ENCODE data around the gene MYO15B. TPM values are rescaled to one million over a fixed set of nuclear protein-coding genes. Genes with fewer than 3 reads are reported as not detected.

Gene MYO15B
- total RNA-seq, 1 experiment from 2014 or later = 30.3 TPM

- no peaks in the 10 kb centered on the region for H3K36me3 ChIP-seq (ENCODE audit: control insufficient read depth in 1 of 2, insufficient read depth in 2 of 2, low read length in 2 of 2)
- no peak overlapping the region for H2AFZ ChIP-seq (ENCODE audit: low read depth, low read length, poor library complexity, severe bottlenecking)
- TF ChIP-seq MAX (IDR thresholded peaks at IDR 0.05) (no peak), RAD21 (IDR thresholded peaks at IDR 0.05; ENCODE audit: low read depth) (peak; percentile 44)
- H3K27me3 ChIP-seq (ENCODE audit: insufficient read depth, low read length) = no peaks in the 10 kb centered on the region
- intact Hi-C loops (cut with micrococcal nuclease) = no loop called here
- POLR2A ChIA-PET = no interaction called here
- RAD21 ChIA-PET (ENCODE audit: low non-redundant PET in 1 of 2, low total read pairs in 2 of 2, uncharacterized antibody in 2 of 2, unreplicated experiment in 2 of 2) = no interaction called here
- peak; percentile 39 for ATAC-seq
- CTCF ChIA-PET = interaction anchor here (1.4 kb wide), 1 partner anchor 38 kb away, joined by 3 read pairs; no protein-coding TSS in a partner anchor
- H3K9ac ChIP-seq (ENCODE audit: low read length) = no peak overlapping the region
- no peaks in the 10 kb centered on the region for H3K9me2 ChIP-seq (ENCODE audit: insufficient read depth)
- DNase-seq (ENCODE audit: low read depth, low spot score) = no peak
- peaks cover 5 to 19% of the 10 kb centered on the region in 2 experiments; a peak in 3 of 4 replicates for H3K4me1 ChIP-seq (ENCODE audit: control insufficient read depth in 1 of 2, insufficient read depth in 2 of 2, low read length in 2 of 2)
- BruUV-seq (replicated peaks) = no TSS peak
- no peaks in the 10 kb centered on the region for H4K20me1 ChIP-seq (ENCODE audit: insufficient read depth)
- no peaks in the 10 kb centered on the region for H3K9me3 ChIP-seq (ENCODE audit: control insufficient read depth in 1 of 2, insufficient read depth in 1 of 2, low read depth in 1 of 2, low read length in 2 of 2)
- no peak overlapping the region for H3K4me2 ChIP-seq (ENCODE audit: low read length)
- H3K27ac ChIP-seq (ENCODE audit: low read depth, low read length) = no peak overlapping the region
- no peaks in the 10 kb centered on the region for H3K79me2 ChIP-seq (ENCODE audit: insufficient read depth, low read length)
- no peak overlapping the region for H3K4me3 ChIP-seq (replicated peaks in 1 of 2; ENCODE audit: low read depth in 1 of 2, low read length in 2 of 2)
Observed at GRCh38 chr17:75594499-75595283, 7.1 kb downstream of the MYO15B start.

- H4K20me1 ChIP-seq (ENCODE audit: insufficient read depth) = no peaks in the 10 kb centered on the region
- H3K27me3 ChIP-seq (ENCODE audit: insufficient read depth, low read length) = no peaks in the 10 kb centered on the region
- H3K4me1 ChIP-seq (ENCODE audit: control insufficient read depth in 1 of 2, insufficient read depth in 2 of 2, low read length in 2 of 2) = peaks cover 9 to 20% of the 10 kb centered on the region in 2 experiments
- H3K36me3 ChIP-seq (ENCODE audit: control insufficient read depth in 1 of 2, insufficient read depth in 2 of 2, low read length in 2 of 2) = no peaks in the 10 kb centered on the region
- BruUV-seq (replicated peaks) = no TSS peak
- ChIA-PET RAD21 (ENCODE audit: low non-redundant PET in 1 of 2, low total read pairs in 2 of 2, uncharacterized antibody in 2 of 2, unreplicated experiment in 2 of 2) (no interaction called here), POLR2A (no interaction called here), CTCF (no interaction called here)
- H3K27ac ChIP-seq (ENCODE audit: low read depth, low read length) = no peak overlapping the region
- no peak overlapping the region for H3K4me2 ChIP-seq (ENCODE audit: low read length)
- DNase-seq (ENCODE audit: low read depth, low spot score) (no peak), ATAC-seq (peak; percentile 38)
- H2AFZ ChIP-seq (ENCODE audit: low read depth, low read length, poor library complexity, severe bottlenecking) = no peak overlapping the region
- H3K4me3 ChIP-seq (replicated peaks in 1 of 2; ENCODE audit: low read depth in 1 of 2, low read length in 2 of 2) = no peak overlapping the region
- no peaks in the 10 kb centered on the region for H3K79me2 ChIP-seq (ENCODE audit: insufficient read depth, low read length)
- no peak overlapping the region for H3K9ac ChIP-seq (ENCODE audit: low read length)
- H3K9me2 ChIP-seq (ENCODE audit: insufficient read depth) = no peaks in the 10 kb centered on the region
- H3K9me3 ChIP-seq (ENCODE audit: control insufficient read depth in 1 of 2, insufficient read depth in 1 of 2, low read depth in 1 of 2, low read length in 2 of 2) = no peaks in the 10 kb centered on the region
- intact Hi-C loops (cut with micrococcal nuclease) = no loop called here
- TF ChIP-seq RAD21 (IDR thresholded peaks at IDR 0.05; ENCODE audit: low read depth) (no peak), ZBTB33 (IDR thresholded peaks at IDR 0.05; ENCODE audit: extremely low read depth, insufficient replicate concordance, low read length) (no peak), JUND (IDR thresholded peaks at IDR 0.05) (no peak), ATF3 (IDR thresholded peaks at IDR 0.05) (no peak), CBX3 (IDR thresholded peaks at IDR 0.05; ENCODE audit: low read depth) (no peak), REST (IDR thresholded peaks at IDR 0.05; ENCODE audit: low read depth) (no peak), EGR1 (IDR thresholded peaks at IDR 0.05; ENCODE audit: low read depth) (no peak), CTCF (IDR thresholded peaks at IDR 0.05 in 2 of 3, conservative IDR thresholded peaks at IDR 0.05 in 1 of 3; ENCODE audit: borderline replicate concordance in 1 of 3, insufficient read depth in 1 of 3, low read depth in 2 of 3, low read length in 2 of 3) (no peak)
Observed at GRCh38 chr17:75595284-75595919, 7.8 kb downstream of the MYO15B start.

All from HCT116 (cell line).